PC-9 (cell line): ENCODE results near the gene NOCT. TPM values are rescaled to one million over a fixed set of nuclear protein-coding genes. Genes with fewer than 3 reads are reported as not detected.
A peak's percentile ranks its signal among the peaks of the same experiment; 100 is the strongest.

Source experiments
- BruUV-seq: library from RNA; stranded (reverse); fragments of 400-500 nt; replicated peaks from 2 replicates; lab custom pipeline; 2021; lab: Mats Ljungman, UMichigan
- CTCF ChIA-PET: fragments of 300-600 bp; sonication (Branson Sonifier 250); formaldehyde crosslinking; loops from one replicate; lab custom pipeline; 2022; ENCODE audit warnings: antibody characterized with exemption; lab: Charles Lee
- POLR2A ChIA-PET: fragments of 300-600 bp; sonication (Branson Sonifier 250); formaldehyde crosslinking; loops from one replicate; lab custom pipeline; 2022; ENCODE audit warnings: antibody characterized with exemption; ENCODE audit not compliant: unreplicated experiment; lab: Charles Lee
- DNase-seq, 2 experiments: peaks; one replicate each; pipeline versions ENCODE4 v3.0.0 to v3.0.0-alpha.2; 2015 to 2022; ENCODE audit warnings: mixed read lengths in 1 of 2
- H2AFZ ChIP-seq: fragments of 200-600 bp; sonication (generic); 2 replicates; pipeline ENCODE4 v1.8.1; 2017; ENCODE audit warnings: antibody characterized with exemption
- H3F3A ChIP-seq: fragments of 200-600 bp; sonication (generic); 2 replicates; pipeline ENCODE4 v1.8.1; 2017; ENCODE audit warnings: antibody characterized with exemption, mild to moderate bottlenecking, low read depth; ENCODE audit not compliant: insufficient read depth
- H3K27ac ChIP-seq: fragments of 200-600 bp; sonication (generic); 2 replicates; pipeline ENCODE4 v1.6.1; 2016; ENCODE audit warnings: mixed run types
- H3K27me3 ChIP-seq: fragments of 200-600 bp; sonication (generic); 2 replicates; pipeline ENCODE4 v1.6.1; 2016; ENCODE audit warnings: low read depth, mixed run types; ENCODE audit not compliant: insufficient read depth
- H3K36me3 ChIP-seq: fragments of 200-600 bp; sonication (generic); 2 replicates; pipeline ENCODE4 v1.6.1; 2016; ENCODE audit warnings: low read depth, mixed run types
- H3K4me1 ChIP-seq: fragments of 200-600 bp; sonication (generic); replicated peaks from 2 replicates; pipeline ENCODE4 v1.6.1; 2016; ENCODE audit warnings: mixed run types; ENCODE audit not compliant: insufficient read depth
- H3K4me2 ChIP-seq: fragments of 200-600 bp; sonication (generic); 2 replicates; pipeline ENCODE4 v1.6.1; 2017; ENCODE audit warnings: mixed run types
- H3K4me3 ChIP-seq: fragments of 200-600 bp; sonication (generic); 2 replicates; pipeline ENCODE4 v1.6.1; 2016; ENCODE audit warnings: mixed run types
- H3K79me2 ChIP-seq: fragments of 200-600 bp; sonication (generic); 2 replicates; pipeline ENCODE4 v1.6.1; 2017; ENCODE audit warnings: low read depth, mixed run types
- H3K9me2 ChIP-seq: fragments of 200-600 bp; sonication (generic); 2 replicates; pipeline ENCODE4 v1.8.1; 2017; ENCODE audit warnings: mild to moderate bottlenecking; ENCODE audit not compliant: insufficient read depth
- H3K9me3 ChIP-seq: fragments of 200-600 bp; sonication (generic); 2 replicates; pipeline ENCODE4 v1.8.1; 2016; ENCODE audit warnings: low read depth; ENCODE audit not compliant: insufficient read depth
- H4K20me1 ChIP-seq: fragments of 200-600 bp; sonication (generic); 2 replicates; pipeline ENCODE4 v1.8.1; 2017; ENCODE audit not compliant: insufficient read depth
- CTCF ChIP-seq: fragments of 200-600 bp; sonication (generic); conservative IDR thresholded peaks from 2 replicates; pipeline ENCODE4 v1.6.1; 2017; ENCODE audit warnings: mixed run types, antibody characterized with exemption, mild to moderate bottlenecking, moderate library complexity
- EZH2 ChIP-seq: fragments of 200-600 bp; sonication (generic); IDR thresholded peaks from 2 replicates; pipeline ENCODE4 v1.8.0; 2017; ENCODE audit warnings: antibody characterized with exemption, low read depth
- intact Hi-C: fragments of 100-400 bp; cut with micrococcal nuclease; formaldehyde crosslinking; loops from one replicate; pipeline ENCODE4 v1.10.0; 2022; ENCODE audit not compliant: unreplicated experiment
- total RNA-seq: library from RNA; stranded (reverse); gene quantifications from 2 replicates; pipeline ENCODE4 v1.2.3, GENCODE V29; 2021

NOCT gene
- total RNA-seq, 1 experiment from 2014 or later: 6.8 TPM

GRCh38 chr4:139030614-139031235 lies 15.1 kb downstream of the NOCT start:
- Histone ChIP-seq H3K27ac (no peak overlapping the region), H3F3A (0 out of 2 replicates have a peak, but pooled peaks cover 4% of the 10 kb centered on the region), H3K4me3 (no peak overlapping the region), H3K79me2 (peaks cover 19% of the 10 kb centered on the region; the same call in 1 of the 2 replicates), H3K4me1 (no peaks in the 10 kb centered on the region), H3K9me2 (no peaks in the 10 kb centered on the region), H3K27me3 (no peaks in the 10 kb centered on the region), H3K9me3 (no peaks in the 10 kb centered on the region), H3K36me3 (no peaks in the 10 kb centered on the region), H3K4me2 (no peak overlapping the region), H2AFZ (no peak overlapping the region), H4K20me1 (no peaks in the 10 kb centered on the region)
- intact Hi-C loops: loop anchor here (2.0 to 10.0 kb wide), 6 partner anchors 54 to 1332 kb away; partner anchors contain the start of gene ELF2
- BruUV-seq: no TSS peak
- CTCF ChIA-PET: interaction anchor here (0.6 to 1.2 kb wide), 22 partner anchors 9 to 1668 kb away, joined by 3 to 12 read pairs (median 4); partner anchors contain the start of gene ELF2
- DNase-seq: peak; percentile 55 to 57
- TF ChIP-seq EZH2: no peak
- TF ChIP-seq CTCF: peak; percentile 81
- POLR2A ChIA-PET: interaction anchor here (0.5 to 0.6 kb wide), 6 partner anchors 15 to 1006 kb away, joined by 3 to 16 read pairs (median 3); partner anchors contain the start of gene NOCT

- H3K4me1 ChIP-seq: no peaks in the 10 kb centered on the region
- no peak overlapping the region for H3K4me2 ChIP-seq
- 0 out of 2 replicates have a peak, but pooled peaks cover 4% of the 10 kb centered on the region for H3F3A ChIP-seq
- no peak for DNase-seq
- no peaks in the 10 kb centered on the region for H3K9me3 ChIP-seq
- POLR2A ChIA-PET: interaction anchor here (0.7 kb wide), 1 partner anchor 297 kb away, joined by 8 read pairs; no protein-coding TSS in a partner anchor
- no peaks in the 10 kb centered on the region for H3K36me3 ChIP-seq
- intact Hi-C loops: loop anchor here (10.0 kb wide), 2 partner anchors 139 to 469 kb away; partner anchors contain the start of gene ELF2
- TF ChIP-seq EZH2 (no peak), CTCF (no peak)
- no TSS peak for BruUV-seq
- no peak overlapping the region for H2AFZ ChIP-seq
- no peaks in the 10 kb centered on the region for H4K20me1 ChIP-seq
- no peak overlapping the region for H3K27ac ChIP-seq
- H3K27me3 ChIP-seq: no peaks in the 10 kb centered on the region
- CTCF ChIA-PET: no interaction called here
- H3K79me2 ChIP-seq: peaks cover 19% of the 10 kb centered on the region; the same call in 1 of the 2 replicates
- H3K9me2 ChIP-seq: no peaks in the 10 kb centered on the region
- H3K4me3 ChIP-seq: no peak overlapping the region
These were observed 20.1 kb downstream of the NOCT start for GRCh38 chr4:139035650-139036049.

- intact Hi-C loops: loop anchor here (10.0 kb wide), 2 partner anchors 138 to 468 kb away; partner anchors contain the start of gene ELF2
- Histone ChIP-seq H3K9me3 (no peaks in the 10 kb centered on the region), H3K36me3 (no peaks in the 10 kb centered on the region), H3K79me2 (peaks cover 14% of the 10 kb centered on the region; the same call in 1 of the 2 replicates), H3K4me1 (no peaks in the 10 kb centered on the region), H3K4me2 (no peak overlapping the region), H2AFZ (no peak overlapping the region), H3K4me3 (no peak overlapping the region), H3K27me3 (no peaks in the 10 kb centered on the region), H3F3A (no peaks in the 10 kb centered on the region), H3K9me2 (no peaks in the 10 kb centered on the region), H4K20me1 (no peaks in the 10 kb centered on the region), H3K27ac (no peak overlapping the region)
- ChIA-PET POLR2A (no interaction called here), CTCF (no interaction called here)
- TF ChIP-seq CTCF: no peak
- no peak for TF ChIP-seq EZH2
- no TSS peak for BruUV-seq
- no peak for DNase-seq
These were observed 21.3 kb downstream of the NOCT start for GRCh38 chr4:139036885-139037284.
